Measurements from ENCODE around the gene FAM81B.

DNA sequence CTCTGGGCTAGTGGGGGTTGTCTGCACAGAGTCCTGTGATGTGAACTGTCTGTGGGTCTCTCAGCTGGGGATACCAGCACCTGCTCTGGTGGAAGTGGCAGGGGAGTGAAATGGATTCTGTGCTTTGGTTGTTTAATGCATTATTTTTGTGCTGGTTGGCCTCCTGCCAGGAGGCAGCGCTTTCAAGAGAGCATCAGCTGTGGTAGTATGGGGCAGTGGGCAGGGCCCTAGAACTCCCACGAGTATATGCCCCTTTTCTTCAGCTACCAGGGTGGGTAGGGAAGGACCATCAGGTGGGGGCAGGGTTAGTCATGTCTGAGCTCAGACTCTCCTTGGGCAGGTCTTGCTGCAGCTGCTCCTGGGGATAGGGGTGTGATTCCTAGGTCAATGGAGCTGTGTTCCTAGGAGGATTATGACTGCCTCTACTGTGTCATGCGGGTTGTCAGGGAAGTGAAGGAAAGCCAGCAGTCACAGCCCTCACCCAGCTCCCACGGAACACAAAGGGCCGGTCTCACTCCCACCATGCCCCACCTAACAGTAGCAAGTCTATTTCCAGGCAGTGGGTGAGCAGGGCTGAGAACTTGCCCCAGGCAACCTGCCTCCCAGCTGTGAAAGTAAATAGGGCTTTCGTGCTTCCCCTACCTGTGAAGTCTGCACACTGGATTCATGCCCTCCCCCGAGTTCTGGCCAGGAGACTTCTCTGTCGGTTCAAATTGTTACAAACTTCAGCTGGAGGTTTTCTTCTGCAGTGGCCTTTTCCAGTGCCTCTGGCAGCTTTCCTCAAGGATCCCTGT is 25.7 kb upstream of the FAM81B start:
- TF ChIP-seq, protein P1, sequence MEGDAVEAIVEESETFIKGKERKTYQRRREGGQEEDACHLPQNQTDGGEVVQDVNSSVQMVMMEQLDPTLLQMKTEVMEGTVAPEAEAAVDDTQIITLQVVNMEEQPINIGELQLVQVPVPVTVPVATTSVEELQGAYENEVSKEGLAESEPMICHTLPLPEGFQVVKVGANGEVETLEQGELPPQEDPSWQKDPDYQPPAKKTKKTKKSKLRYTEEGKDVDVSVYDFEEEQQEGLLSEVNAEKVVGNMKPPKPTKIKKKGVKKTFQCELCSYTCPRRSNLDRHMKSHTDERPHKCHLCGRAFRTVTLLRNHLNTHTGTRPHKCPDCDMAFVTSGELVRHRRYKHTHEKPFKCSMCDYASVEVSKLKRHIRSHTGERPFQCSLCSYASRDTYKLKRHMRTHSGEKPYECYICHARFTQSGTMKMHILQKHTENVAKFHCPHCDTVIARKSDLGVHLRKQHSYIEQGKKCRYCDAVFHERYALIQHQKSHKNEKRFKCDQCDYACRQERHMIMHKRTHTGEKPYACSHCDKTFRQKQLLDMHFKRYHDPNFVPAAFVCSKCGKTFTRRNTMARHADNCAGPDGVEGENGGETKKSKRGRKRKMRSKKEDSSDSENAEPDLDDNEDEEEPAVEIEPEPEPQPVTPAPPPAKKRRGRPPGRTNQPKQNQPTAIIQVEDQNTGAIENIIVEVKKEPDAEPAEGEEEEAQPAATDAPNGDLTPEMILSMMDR (IDR thresholded peaks at IDR 0.05; ENCODE audit: insufficient read depth, low read length, poor library complexity, severe bottlenecking), result no peak
- TF ChIP-seq EZH2phosphoT487 (conservative IDR thresholded peaks at IDR 0.05; ENCODE audit: low read length), result no peak
